Keratinocyte (primary cell): ENCODE results near the gene WTAP. TPM values are rescaled to one million over a fixed set of nuclear protein-coding genes. Genes with fewer than 3 reads are reported as not detected.

Experiments used
- DNase-seq: peaks from one replicate; pipeline ENCODE4 v3.0.0-alpha.2; 2011; ENCODE audit warnings: low read depth, missing footprints, low spot score
- FAIRE-seq: peaks from 2 replicates; lab custom pipeline; 2011; peaks lifted over from hg19 to GRCh38; lab: Jason Lieb, UNC
- H2AFZ ChIP-seq: 2 replicates; pipeline ENCODE4 v1.6.0; 2012; ENCODE audit warnings: low read length, control low read depth, inconsistent platforms; ENCODE audit not compliant: control insufficient read depth
- H3K27ac ChIP-seq: 2 replicates; pipeline ENCODE4 v1.5.1; 2011; ENCODE audit warnings: low read length; ENCODE audit not compliant: control insufficient read depth, insufficient read depth
- H3K27me3 ChIP-seq: 3 replicates; pipeline ENCODE4 v1.6.0; 2011; ENCODE audit warnings: low read length; ENCODE audit not compliant: control insufficient read depth, insufficient read depth; ENCODE audit errors: extremely low read depth
- H3K36me3 ChIP-seq, 2 experiments: 2 replicates in 1 of 2; 3 replicates in 1 of 2; pipeline ENCODE4 v1.5.1; 2011; ENCODE audit warnings: low read length in 2 of 2, mild to moderate bottlenecking in 1 of 2; ENCODE audit not compliant: control insufficient read depth in 2 of 2, insufficient read depth in 2 of 2; ENCODE audit errors: extremely low read depth in 1 of 2
- H3K4me1 ChIP-seq: 3 replicates; pipeline ENCODE4 v1.5.1; 2011; ENCODE audit warnings: low read length; ENCODE audit not compliant: control insufficient read depth, insufficient read depth; ENCODE audit errors: extremely low read depth
- H3K4me2 ChIP-seq: 3 replicates; pipeline ENCODE4 v1.6.0; 2011; ENCODE audit warnings: low read depth, low read length; ENCODE audit not compliant: control insufficient read depth, insufficient read depth; ENCODE audit errors: extremely low read depth
- H3K4me3 ChIP-seq, 3 experiments: fragments of 200-600 bp in 1 of 3; sonication (generic) in 1 of 3; 2 replicates in 2 of 3; 3 replicates in 1 of 3; pipeline ENCODE4 v1.5.1; 2011 to 2016; ENCODE audit warnings: low read length in 3 of 3, mild to moderate bottlenecking in 3 of 3, control low read depth in 2 of 3, inconsistent platforms in 1 of 3, low read depth in 1 of 3, mixed read lengths in 1 of 3, mixed run types in 1 of 3, moderate library complexity in 1 of 3; ENCODE audit not compliant: control insufficient read depth in 2 of 3, insufficient read depth in 2 of 3; ENCODE audit errors: extremely low read depth in 1 of 3
- H3K79me2 ChIP-seq: 2 replicates; pipeline ENCODE4 v1.6.0; 2012; ENCODE audit warnings: low read length; ENCODE audit not compliant: control insufficient read depth, insufficient read depth
- H3K9ac ChIP-seq: 3 replicates; pipeline ENCODE4 v1.6.0; 2011; ENCODE audit warnings: low read length; ENCODE audit not compliant: control insufficient read depth, insufficient read depth; ENCODE audit errors: extremely low read depth
- H3K9me1 ChIP-seq: 3 replicates; pipeline ENCODE4 v1.6.0; 2011; ENCODE audit warnings: low read length; ENCODE audit not compliant: control insufficient read depth, insufficient read depth; ENCODE audit errors: extremely low read depth
- H3K9me3 ChIP-seq: 2 replicates; pipeline ENCODE4 v1.5.1; 2012; ENCODE audit warnings: low read depth, low read length; ENCODE audit not compliant: control insufficient read depth
- H4K20me1 ChIP-seq: 3 replicates; pipeline ENCODE4 v1.6.0; 2011; ENCODE audit warnings: low read length; ENCODE audit not compliant: control insufficient read depth, insufficient read depth; ENCODE audit errors: extremely low read depth
- EZH2 ChIP-seq: IDR thresholded peaks from one replicate; pipeline ENCODE4 v1.6.1; 2012; ENCODE audit warnings: inconsistent platforms, mild to moderate bottlenecking, low read length, moderate library complexity
- dilution Hi-C: fragments of 300-500 bp; cut with MboI; formaldehyde crosslinking; loops from one replicate; pipeline ENCODE4 v1.7.0; 2020; ENCODE audit warnings: low sequenced_read_pairs; ENCODE audit not compliant: extremely low pct_ligation_motif_present
- polyA plus RNA-seq, 5 experiments: library from polyadenylated mRNA; depleted of rRNA in 3 of 5; stranded (reverse) in 3 of 5; stranded (forward) in 1 of 5; unstranded in 1 of 5; fragments of >200 nt; gene quantifications; 1 replicate in 1 of 5; 2 replicates in 3 of 5; 3 replicates in 1 of 5; pipeline versions ENCODE4 v1.2.1 to v1.2.3, GENCODE V29; 2011 to 2012; ENCODE audit warnings: missing spikeins in 2 of 5, low read depth in 1 of 5, low replicate concordance in 1 of 5
- small RNA-seq, 3 experiments: library from RNA; depleted of rRNA; stranded (forward); fragments of <200 nt; gene quantifications; one replicate each; pipeline ENCODE3, GENCODE V24; 2012; ENCODE audit warnings: low read depth in 3 of 3, low replicate concordance in 1 of 3; ENCODE audit not compliant: insufficient read length in 3 of 3
- TF ChIP-seq, protein P1 (sequence below), 3 experiments: IDR thresholded peaks in 1 of 3; conservative IDR thresholded peaks in 1 of 3; optimal IDR thresholded peaks in 1 of 3; 2 replicates in 2 of 3; 3 replicates in 1 of 3; pipeline versions ENCODE3 to v1.5.1; 2011; ENCODE audit warnings: low read length in 3 of 3, mild to moderate bottlenecking in 3 of 3, moderate library complexity in 2 of 3, control low read depth in 1 of 3, inconsistent platforms in 1 of 3; ENCODE audit not compliant: insufficient read depth in 2 of 3; ENCODE audit errors: extremely low read depth in 1 of 3

The WTAP gene
- polyA plus RNA-seq, 1 donor (not counting 4 experiments of a cell fraction or from before 2014, with no cell fraction given): 40.2 TPM

DNA sequence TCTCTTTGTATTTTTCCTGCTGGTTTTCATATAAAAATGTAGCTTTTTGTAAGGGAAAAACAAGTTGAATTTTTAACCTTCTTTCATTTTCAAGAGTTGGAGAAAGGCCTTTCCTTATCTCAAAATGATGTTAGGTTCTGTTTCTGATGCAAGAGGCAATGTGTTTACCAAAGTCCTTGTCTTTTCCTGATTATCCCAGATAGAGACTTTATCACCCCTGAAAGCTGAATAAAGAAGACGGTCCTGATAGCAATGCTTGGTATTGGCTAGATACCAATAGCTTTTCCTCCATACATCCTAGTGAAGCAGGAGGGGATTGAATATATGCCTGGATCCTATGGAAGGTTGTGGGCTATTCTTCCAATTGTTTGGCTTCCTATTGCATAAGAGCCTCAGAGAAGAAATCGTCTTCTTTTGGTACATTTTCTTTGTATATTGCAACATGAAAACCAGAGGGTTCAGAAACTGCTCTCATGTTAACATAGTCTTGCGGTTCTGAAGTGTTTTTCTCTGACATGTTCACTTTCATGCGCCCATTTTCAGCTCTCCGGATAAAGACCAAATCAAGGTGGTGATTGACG is 78.2 kb downstream of the WTAP start:
- no peak overlapping the region for H3K4me3 ChIP-seq
- no peaks in the 10 kb centered on the region for H3K36me3 ChIP-seq
- no peaks in the 10 kb centered on the region for H3K9me1 ChIP-seq
- H3K27ac ChIP-seq: no peak overlapping the region
- H3K9me3 ChIP-seq: no peaks in the 10 kb centered on the region
- H3K4me2 ChIP-seq: no peak overlapping the region
- H3K79me2 ChIP-seq: no peaks in the 10 kb centered on the region
- H3K9ac ChIP-seq: no peak overlapping the region
- dilution Hi-C loops: no loop called here
- FAIRE-seq: no peak
- no peaks in the 10 kb centered on the region for H3K27me3 ChIP-seq
- no peak for TF ChIP-seq EZH2
- TF ChIP-seq, protein P1, sequence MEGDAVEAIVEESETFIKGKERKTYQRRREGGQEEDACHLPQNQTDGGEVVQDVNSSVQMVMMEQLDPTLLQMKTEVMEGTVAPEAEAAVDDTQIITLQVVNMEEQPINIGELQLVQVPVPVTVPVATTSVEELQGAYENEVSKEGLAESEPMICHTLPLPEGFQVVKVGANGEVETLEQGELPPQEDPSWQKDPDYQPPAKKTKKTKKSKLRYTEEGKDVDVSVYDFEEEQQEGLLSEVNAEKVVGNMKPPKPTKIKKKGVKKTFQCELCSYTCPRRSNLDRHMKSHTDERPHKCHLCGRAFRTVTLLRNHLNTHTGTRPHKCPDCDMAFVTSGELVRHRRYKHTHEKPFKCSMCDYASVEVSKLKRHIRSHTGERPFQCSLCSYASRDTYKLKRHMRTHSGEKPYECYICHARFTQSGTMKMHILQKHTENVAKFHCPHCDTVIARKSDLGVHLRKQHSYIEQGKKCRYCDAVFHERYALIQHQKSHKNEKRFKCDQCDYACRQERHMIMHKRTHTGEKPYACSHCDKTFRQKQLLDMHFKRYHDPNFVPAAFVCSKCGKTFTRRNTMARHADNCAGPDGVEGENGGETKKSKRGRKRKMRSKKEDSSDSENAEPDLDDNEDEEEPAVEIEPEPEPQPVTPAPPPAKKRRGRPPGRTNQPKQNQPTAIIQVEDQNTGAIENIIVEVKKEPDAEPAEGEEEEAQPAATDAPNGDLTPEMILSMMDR (optimal IDR thresholded peaks at IDR 0.05 in 1 of 3, IDR thresholded peaks at IDR 0.05 in 1 of 3, conservative IDR thresholded peaks at IDR 0.05 in 1 of 3; ENCODE audit: extremely low read depth in 1 of 3, insufficient read depth in 2 of 3, low read length in 3 of 3): no peak
- H2AFZ ChIP-seq: no peak overlapping the region
- DNase-seq: no peak
- no peaks in the 10 kb centered on the region for H4K20me1 ChIP-seq
- H3K4me1 ChIP-seq: peaks cover 7% of the 10 kb centered on the region

Small RNAs within 50 kb of the gene (small RNA-seq; reads per million reads assigned to genes)
- 0 reads per million in 3 experiments for gene RNU4ATAC18P
- gene SNORA20: 113 to 1,515 (median 1,434) reads per million in 3 experiments
- gene SNORA29: 0 reads per million in 3 experiments

Other genes with a start within 250 kb of the WTAP start
- 28.6 to 48.7 TPM (median 41.9 TPM) in 3 replicates for gene SOD2, start 34.3 kb upstream of the WTAP start, polyA plus RNA-seq
- gene ACAT2, start 34.5 kb downstream of the WTAP start, polyA plus RNA-seq: 92.6 to 217 TPM (median 205 TPM) in 3 replicates
- 72.8 to 174 TPM (median 174 TPM) in 3 replicates for gene TCP1, start 62.1 kb downstream of the WTAP start, polyA plus RNA-seq
- 74.1 to 127 TPM (median 97.1 TPM) in 3 replicates for gene MRPL18, start 63.0 kb downstream of the WTAP start, polyA plus RNA-seq
- 0.05 to 0.14 TPM (median 0.12 TPM) in 3 replicates for gene PNLDC1, start 72.8 kb downstream of the WTAP start, polyA plus RNA-seq
- gene MAS1, start 163.5 kb downstream of the WTAP start, polyA plus RNA-seq: not detected in 3 replicates
- 25.3 to 40.9 TPM (median 39.7 TPM) in 3 replicates for gene IGF2R, start 241.6 kb downstream of the WTAP start, polyA plus RNA-seq